Measurements from ENCODE around the gene TMEM258.

DNA sequence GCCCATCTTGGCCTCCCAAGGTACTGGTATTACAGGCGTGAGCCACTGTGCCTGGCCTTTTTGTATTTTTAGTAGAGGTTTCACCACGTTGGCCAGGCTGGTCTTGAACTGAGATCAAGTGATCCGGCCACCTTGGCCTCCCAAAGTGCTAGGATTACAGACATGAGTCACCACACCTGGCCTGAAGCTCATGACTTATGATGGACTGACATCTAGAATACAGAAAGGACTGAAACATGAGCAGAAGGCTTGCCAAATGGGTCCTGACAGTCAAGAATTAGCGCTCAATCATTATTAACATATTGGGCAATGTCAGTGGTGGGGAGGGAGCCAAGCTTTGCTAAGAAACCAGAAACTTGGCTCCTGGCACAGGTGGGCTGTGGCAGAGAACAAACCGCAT is 19.4 kb upstream of the TMEM258 start:
- TF ChIP-seq, protein P1, sequence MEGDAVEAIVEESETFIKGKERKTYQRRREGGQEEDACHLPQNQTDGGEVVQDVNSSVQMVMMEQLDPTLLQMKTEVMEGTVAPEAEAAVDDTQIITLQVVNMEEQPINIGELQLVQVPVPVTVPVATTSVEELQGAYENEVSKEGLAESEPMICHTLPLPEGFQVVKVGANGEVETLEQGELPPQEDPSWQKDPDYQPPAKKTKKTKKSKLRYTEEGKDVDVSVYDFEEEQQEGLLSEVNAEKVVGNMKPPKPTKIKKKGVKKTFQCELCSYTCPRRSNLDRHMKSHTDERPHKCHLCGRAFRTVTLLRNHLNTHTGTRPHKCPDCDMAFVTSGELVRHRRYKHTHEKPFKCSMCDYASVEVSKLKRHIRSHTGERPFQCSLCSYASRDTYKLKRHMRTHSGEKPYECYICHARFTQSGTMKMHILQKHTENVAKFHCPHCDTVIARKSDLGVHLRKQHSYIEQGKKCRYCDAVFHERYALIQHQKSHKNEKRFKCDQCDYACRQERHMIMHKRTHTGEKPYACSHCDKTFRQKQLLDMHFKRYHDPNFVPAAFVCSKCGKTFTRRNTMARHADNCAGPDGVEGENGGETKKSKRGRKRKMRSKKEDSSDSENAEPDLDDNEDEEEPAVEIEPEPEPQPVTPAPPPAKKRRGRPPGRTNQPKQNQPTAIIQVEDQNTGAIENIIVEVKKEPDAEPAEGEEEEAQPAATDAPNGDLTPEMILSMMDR (IDR thresholded peaks at IDR 0.05; ENCODE audit: low read length), result no peak
- TF ChIP-seq EZH2 (IDR thresholded peaks at IDR 0.05; ENCODE audit: borderline replicate concordance, low read length), result no peak

Measured in OCI-LY1 (cell line).